Neural progenitor cell (in vitro differentiated cells): ENCODE measurements around the gene SUGCT.

Experiments used
- EZH2 ChIP-seq: fragments of 200-600 bp; sonication (generic); IDR thresholded peaks from 2 replicates; pipeline ENCODE4 v1.6.1; 2017; ENCODE audit warnings: antibody characterized with exemption, mild to moderate bottlenecking, moderate library complexity
- TF ChIP-seq, protein P1 (sequence below): fragments of 200-600 bp; sonication (generic); IDR thresholded peaks from 2 replicates; pipeline ENCODE4 v1.5.1; 2017; ENCODE audit warnings: antibody characterized with exemption, mild to moderate bottlenecking

DNA sequence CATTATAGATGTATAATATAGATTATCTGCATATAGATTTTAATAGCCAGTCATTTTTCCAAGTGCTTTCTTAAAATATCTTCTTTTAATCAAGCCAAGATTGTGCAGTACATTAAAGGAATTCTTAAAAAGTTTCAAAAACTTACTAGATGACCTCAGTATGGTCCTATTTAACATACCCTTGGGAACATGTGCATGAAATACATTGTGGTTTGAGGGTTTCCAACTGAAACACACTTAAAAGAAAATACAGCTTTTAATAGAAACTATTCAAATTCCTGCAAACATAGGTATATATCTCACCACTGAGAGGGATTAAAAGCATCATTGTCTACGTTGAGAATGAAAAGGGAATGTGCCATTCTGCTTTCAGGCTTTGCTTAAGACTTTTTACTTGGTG, 364.9 kb downstream of the SUGCT start:
- TF ChIP-seq EZH2, result no peak
- TF ChIP-seq, protein P1, sequence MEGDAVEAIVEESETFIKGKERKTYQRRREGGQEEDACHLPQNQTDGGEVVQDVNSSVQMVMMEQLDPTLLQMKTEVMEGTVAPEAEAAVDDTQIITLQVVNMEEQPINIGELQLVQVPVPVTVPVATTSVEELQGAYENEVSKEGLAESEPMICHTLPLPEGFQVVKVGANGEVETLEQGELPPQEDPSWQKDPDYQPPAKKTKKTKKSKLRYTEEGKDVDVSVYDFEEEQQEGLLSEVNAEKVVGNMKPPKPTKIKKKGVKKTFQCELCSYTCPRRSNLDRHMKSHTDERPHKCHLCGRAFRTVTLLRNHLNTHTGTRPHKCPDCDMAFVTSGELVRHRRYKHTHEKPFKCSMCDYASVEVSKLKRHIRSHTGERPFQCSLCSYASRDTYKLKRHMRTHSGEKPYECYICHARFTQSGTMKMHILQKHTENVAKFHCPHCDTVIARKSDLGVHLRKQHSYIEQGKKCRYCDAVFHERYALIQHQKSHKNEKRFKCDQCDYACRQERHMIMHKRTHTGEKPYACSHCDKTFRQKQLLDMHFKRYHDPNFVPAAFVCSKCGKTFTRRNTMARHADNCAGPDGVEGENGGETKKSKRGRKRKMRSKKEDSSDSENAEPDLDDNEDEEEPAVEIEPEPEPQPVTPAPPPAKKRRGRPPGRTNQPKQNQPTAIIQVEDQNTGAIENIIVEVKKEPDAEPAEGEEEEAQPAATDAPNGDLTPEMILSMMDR, result no peak
